IPS-NIHi7 (cell line): Measurements from ENCODE around the gene PLA2G3.
"Not testable (repeated sequence)": the region's sequence is repeated elsewhere in the genome, so short reads cannot be mapped to it uniquely, and the experiment has no call there.

Source experiments
- DNase-seq: peaks from one replicate; pipeline ENCODE4 v3.0.0; 2012; ENCODE audit warnings: mixed read lengths; ENCODE audit errors: extremely low spot score

PLA2G3 gene

DNA sequence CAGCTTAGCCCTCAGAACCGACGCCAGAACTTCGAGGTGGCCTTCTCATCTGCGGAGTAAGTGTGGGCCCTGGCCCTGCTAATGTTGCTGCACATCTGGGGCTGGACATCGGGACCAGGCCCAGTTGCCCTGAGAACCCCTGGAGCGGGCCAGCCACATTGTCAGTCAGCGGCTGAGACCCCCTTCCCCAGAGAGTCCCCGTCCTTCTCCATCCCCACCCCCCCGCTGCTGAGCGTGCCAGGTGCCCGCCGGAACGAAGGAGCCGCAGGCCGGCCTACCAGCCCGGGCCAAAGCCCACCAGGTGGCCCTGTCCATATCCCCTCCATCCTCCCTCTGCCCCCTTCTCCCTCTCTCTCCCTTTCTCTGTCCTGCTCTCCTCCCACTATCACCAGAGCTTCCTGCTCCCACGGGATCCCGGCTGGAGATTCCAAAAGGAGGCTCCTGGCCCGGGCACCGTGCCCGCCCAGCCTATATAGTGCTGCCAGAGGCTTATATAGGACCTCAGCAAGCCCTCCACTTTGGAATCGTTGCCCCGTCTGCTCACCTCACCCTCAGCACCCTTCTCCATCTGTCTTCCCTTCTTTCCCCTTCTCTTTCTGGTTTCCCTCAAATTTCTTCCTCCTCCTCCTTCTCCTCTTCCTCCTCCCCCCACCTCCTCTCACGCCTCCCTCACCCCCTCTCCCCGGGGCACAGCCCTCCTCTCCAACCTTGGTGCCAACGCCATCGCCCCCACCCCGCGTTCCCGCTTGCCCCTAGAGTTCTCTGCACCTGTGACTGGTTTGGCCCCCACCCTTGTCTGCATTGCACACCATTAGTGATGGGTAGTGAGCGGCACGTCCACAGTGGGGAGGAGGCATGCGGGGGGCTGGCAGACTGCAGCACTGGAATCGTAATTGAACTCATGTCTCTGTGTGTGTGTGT, 40.2 kb downstream of the PLA2G3 start:
- DNase-seq = no peak

DNA sequence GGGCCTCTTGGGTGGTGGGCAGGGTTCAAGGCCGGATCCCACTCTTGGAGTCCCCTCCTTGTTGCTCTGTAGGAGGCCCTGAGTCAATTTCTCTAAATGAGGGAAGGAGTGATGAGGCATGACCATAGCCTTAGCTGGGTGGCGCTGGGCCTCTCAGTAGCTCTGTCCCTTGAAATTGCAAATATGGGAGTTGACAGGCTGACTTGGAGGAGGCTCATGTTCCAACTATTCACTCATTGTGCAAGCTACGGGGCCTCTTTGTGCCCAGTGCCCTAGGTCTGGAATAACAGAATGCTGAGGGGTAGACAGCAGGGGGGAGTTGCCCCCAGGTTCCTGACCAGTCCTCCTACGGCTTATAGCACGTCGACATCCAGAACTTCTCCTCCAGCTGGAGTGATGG, 40.9 kb downstream of the PLA2G3 start:
- no peak for DNase-seq

DNA sequence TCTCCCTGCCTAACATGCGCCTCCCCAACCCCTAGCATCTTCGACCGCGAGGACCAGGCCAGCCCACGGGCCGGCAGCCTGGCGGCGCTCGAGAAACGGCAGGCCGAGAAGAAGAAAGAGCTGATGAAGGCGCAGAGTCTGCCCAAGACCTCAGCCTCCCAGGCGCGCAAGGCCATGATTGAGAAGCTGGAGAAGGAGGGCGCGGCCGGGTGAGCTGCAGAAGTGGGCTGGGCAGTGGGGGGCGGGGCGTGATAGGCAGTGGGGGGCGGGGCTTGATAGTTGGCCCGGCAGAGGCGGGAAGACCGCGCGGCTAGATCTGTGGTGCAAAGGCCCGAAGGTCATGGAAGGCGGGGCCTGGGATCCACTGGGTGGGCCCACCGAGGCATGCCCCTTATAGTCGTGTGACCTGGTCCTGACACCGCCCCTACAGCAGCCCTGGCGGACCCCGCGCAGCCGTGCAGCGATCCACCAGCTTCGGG, 41.6 kb downstream of the PLA2G3 start:
- DNase-seq = peak; percentile 92

DNA sequence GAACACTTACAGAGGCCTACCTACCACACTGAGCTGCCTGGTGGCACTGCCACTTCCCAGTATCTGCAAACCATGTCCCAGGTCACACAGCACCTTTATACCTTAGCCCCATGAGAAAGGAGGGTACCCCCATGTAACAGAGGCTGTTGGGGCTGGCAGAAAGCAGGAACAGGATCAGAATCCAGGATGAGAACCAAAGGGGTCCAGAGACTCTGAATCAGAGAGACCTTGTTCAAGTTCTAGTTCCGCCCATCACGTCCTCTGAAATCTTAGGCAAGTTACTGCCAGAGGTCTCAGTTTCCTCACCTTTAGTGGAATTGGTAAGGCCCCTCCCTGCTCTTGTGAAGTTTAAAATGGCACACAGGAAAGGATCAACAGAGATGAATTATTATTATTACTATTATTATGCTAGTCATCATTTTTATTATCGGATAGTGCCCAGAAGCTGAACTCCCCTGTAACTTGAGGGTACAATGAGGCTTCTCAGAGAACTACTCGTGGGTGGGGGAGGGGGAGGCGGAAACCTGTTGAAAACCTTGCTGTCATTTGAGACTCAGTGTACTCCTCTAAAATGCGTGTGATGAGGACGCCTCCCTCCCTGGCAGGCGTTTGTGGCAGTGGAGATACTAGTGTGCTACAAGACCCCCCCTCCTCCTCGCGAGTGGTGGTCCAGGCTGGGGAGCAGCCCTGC, 42.2 kb downstream of the PLA2G3 start:
- DNase-seq = no peak

DNA sequence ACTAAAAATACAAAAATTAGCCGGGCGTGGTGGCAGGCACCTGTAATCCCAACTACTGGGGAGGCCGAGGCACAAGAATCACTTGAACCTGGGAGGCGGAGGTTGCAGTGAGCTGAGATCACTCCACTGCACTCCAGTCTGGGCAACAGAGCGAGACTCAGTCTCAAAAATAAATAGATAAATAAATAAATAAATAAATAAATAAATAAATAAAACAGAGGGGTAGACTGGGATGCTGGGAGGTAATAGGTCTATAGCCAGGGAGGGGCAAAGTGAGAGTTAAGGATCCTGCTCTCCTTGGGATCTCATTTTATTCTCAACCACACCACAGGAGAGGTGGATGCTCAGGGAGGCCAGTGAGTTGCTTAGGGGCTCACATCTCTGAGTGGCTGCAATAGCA, 42.8 kb downstream of the PLA2G3 start:
- DNase-seq = not testable (repeated sequence)

DNA sequence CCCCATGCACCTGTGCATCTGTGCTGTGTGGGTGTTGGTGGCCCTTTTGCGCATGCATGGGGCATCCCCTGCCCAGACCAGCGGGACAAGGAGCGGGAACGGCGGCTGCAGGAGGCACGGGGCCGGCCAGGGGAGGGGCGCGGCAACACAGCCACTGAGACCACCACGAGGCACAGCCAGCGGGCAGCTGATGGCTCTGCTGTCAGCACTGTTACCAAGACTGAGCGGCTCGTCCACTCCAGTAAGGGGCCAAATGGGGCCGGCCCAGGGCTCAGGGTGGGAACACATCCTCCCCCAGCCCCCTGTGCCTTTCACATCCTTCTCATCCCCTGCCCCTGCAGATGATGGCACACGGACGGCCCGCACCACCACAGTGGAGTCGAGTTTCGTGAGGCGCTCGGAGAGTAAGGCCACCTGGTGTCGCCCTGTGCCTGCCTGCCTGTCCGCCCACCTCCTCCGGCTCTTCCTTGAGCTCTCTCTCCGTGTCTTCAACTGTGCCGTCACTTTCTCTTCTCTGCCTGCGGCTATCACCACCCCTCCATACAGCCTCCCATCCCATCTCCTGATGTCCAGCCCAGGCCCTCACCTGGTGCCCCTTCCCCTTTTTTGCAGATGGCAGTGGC, 43.5 kb downstream of the PLA2G3 start:
- DNase-seq = peak; percentile 52

DNA sequence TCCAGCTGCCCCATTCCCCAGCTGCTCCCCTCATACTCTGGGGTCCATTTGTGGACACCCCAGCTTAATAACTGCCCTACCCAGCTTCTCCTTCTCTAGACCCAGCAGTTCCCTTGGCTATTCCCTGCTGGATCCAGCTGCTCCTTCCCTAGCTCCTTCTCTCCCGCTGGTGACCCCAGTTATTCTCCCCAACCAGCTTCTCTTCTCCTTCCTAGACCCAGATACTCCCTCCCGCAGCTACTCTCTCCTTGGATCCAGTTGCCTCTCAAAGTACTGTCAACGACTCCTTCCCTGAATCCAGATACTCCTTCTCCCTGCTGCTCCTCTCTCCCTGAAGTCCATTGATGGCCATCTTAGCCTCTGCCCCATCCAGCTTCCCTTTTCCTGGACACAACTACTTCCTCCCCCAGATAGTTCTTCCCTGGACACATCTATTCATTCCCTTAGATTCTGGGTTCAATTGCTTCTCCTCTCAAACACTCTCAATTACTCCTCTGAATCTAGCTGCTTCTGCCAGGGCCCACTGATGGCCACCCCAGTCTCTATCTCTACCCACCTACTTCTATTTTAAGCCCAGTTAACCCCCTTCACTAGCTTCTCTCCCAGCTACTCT, 44.6 kb downstream of the PLA2G3 start:
- no peak for DNase-seq

DNA sequence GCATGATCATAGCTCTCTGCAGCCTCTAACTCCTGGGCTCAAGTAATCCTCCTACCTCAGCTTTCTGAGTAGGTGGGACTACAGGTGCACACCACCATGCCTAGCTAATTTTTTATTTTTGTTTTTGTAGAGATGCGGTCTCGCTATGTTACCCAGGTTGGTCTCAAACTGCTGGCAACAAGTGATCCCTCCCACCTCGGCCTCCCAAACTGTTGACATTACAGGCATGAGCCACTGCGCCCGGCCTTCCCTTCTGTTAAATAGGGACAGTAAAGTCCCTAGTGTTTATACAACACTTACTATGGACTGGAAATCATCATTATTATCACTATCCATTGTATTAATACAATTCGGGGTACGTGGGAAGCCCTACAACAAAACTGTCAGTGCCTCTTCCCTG, 45.6 kb downstream of the PLA2G3 start:
- DNase-seq = no peak

DNA sequence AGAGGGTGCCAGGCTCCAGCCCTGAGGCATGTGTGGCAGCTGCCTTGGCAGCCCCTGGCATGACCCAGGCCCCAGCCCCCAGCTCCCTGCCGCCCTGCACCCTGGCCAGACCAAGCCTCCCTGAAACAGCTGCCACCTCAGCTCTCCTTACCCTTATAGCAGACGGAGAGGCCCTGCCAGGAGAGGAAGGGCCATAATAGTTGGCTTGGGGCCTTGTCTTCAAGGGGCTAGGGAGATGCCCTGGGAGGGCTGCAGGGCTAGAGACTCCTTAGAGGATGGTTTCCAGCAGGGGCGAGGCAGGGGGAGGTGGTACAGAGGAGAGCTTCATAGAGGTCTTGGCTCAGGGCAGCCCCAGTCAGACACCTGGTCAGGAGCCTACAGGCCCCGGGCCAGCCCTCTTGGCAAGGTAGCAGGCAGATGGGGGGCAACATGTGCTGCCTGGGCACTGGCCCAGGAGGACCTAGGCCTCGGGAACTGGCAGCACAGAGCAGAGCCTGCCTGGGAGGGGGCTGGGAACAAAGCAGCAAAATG, 46.2 kb downstream of the PLA2G3 start:
- DNase-seq = no peak

DNA sequence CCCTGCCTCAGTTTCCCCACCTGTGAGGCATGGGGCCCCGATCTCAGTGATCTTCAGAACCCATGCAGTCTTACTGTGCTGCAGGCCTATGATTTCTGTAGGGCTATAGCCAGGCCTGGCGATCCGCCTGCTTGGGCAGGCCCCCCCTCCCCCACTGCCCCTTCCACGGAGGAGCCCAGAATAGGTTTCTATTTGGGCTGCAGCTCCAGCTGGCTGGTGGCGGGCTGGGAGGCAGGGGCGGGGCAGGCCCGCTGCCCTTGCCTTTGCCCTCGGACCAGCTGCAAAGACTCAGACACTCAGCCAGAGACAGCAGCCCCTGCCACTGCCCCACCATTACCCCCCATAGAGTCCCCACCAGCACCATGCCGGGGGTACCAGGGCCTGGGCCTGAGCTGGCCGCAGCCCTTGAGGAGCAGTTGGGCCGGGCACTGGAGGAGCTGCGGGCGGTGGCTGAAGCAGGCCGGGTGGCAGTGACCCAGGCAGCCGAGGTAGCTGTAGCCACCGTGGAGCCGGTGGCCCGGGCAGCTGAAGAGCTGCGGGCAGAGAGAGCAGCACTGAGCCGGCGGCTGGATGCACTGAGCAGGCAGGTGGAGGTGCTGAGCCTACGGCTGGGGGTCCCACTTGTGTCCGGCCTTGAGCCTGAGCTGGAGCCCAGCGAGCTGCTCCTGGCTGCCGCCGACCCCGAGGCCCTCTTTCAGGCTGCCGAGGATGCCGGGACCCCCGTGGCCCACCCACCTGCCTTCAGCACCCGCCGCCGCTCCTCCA, 47.0 kb downstream of the PLA2G3 start:
- DNase-seq = no peak

DNA sequence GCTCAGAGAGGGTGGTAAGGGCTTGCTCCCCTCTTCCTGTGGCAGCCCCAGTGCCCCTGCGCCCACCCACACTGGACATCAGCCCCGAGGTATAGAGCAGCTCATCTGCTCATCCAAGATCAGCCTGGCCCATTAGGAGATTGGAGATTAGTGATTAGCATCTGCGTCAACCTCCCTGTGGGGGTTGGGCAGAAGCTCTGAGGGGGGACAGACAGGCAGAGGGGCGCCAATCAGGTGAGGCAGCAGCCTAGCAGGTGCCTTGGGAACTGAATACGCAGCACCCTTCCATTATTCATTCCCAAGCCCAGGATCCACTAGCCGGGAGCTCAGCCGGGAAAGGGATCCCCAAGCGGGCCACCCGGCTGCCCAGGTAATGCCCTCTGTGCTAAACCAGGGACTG, 48.1 kb downstream of the PLA2G3 start:
- DNase-seq = no peak

DNA sequence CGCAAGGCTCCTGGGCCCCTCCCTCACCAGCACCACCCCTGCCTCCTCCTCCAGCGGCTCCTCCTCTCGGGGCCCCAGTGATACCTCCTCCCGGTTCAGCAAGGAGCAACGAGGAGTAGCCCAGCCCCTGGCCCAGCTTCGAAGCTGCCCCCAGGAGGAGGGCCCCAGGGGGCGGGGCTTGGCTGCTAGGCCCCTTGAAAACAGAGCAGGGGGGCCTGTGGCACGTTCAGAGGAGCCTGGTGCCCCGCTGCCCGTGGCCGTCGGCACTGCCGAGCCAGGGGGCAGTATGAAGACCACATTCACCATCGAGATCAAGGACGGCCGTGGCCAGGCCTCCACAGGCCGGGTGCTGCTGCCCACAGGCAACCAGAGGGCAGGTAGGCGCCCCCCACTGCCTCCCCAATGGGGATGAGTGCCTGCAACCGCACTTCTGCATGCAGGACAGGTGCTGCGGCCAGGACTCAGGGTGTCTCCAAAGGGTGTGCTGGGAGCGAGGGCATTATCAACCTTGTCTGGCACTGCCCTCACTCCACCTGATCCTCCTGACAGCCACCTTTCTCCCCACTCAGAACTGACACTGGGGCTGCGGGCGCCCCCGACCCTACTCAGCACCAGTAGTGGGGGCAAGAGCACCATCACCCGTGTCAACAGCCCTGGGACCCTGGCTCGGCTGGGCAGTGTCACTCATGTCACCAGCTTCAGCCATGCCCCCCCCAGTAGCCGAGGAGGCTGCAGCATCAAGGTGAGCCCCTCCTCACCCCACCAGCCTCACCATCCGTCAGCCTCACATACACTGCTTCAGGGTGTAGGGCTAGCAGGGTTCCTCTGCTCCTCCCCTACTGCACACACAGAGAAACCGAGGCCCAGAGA, 49.0 kb downstream of the PLA2G3 start:
- no peak for DNase-seq

DNA sequence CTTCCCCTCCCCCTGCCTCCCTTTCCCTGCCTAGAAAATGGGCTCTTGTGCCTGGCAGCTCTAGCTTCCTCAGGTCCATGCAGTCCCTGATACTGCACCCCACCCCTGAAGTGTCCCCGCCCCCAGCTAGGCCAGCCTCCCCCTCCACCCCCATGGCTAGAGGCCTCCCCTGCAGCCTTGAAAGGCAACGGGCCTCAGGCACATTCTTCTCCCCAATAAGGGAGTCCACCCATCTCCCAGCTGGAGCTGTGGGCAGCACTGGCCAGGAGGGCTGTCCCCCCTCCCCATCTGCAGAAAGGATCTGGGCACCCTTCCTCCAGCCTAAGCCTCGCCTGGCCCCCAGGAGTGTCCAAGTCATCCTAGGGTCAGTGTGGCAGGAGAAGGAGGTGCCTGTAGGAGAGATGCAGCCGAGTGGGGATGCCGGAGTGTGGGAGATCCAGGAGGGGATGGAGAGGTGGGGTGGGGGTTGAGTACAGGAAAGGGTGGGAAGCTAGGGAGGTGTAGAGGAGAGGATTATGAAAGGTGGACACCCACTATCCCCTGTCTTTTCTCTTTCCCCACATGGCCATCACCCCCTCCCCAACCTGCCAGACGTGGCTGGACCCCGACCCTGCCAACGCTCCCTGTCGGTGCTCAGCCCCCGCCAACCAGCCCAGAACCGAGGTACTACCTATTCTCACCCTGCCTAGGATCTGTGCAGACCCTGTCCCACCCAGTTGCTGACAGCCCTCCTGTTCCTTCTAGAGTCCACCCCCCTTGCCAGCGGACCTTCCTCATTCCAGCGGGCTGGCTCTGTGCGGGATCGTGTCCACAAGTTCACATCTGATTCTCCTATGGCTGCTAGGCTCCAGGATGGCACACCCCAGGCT, 49.9 kb downstream of the PLA2G3 start:
- DNase-seq = no peak

DNA sequence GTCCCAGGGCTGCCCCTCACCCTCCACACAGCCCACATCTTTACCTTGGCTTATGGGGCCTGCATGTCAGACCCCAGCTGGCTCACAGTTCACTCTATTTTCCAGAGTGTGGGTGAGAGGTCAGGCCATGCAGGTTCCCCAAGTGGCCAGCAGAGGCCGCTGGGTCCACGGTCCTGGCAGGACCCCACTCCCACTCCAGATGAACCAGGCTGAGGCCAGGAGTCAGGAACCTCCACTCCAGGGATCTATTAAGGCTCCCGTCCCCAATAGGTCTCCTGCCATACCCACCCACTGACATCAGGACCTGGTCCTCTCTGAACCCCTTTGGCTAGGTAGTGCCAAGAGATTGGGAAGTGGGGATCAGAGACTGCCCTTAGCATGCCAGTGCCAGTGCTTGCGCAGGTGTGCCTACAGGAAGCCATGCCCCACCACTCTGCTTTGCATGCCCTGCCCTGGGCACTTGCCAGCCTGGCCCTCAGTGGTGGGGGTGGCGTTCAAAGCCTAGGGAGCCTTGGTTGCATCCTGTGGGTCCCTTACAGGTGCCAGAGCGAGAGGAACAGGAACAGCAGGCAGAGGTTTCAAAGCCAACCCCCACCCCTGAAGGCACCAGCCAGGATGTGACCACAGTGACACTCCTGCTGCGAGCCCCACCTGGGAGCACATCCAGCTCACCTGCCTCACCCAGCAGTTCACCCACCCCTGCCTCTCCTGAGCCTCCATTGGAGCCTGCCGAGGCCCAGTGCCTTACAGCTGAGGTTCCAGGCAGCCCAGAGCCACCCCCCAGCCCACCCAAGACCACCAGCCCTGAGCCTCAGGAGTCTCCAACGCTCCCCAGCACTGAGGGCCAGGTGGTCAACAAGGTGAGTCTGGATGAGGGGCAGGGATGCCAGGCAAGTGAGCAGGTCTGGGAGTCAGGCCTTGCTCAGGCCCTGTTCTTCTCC, 50.9 kb downstream of the PLA2G3 start:
- peak; percentile 44 for DNase-seq

DNA sequence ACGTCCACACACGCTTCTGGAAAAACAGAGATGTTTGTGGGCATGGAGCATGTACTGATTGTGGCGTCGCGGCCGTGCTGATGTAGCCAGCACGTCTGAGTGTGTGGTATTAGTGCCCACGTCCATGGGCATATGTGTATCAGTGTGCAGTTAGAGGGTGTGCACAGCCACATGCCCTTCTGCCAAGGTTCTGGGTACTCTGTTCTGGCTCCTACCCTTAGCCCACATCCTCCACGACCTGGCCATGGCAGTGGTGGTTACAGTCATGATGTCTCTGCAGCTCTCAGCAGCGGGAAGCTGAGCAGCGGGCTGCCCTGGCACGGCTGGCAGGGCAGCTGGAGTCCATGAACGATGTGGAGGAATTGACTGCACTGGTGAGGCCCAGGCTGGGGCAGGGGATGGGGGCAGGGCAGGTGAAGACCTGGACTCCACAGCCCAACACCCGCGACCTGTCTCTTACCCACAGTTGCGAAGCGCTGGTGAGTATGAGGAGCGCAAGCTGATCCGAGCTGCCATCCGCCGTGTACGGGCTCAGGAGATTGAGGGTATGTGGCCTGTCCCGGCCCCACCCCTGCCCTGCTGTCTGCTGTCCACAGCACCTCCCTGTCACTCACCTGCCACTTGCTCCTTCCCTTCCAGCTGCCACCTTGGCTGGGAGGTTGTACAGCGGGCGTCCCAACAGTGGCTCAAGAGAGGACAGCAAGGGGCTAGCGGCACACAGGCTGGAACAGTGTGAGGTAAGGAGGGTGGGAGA, 51.9 kb downstream of the PLA2G3 start:
- no peak for DNase-seq

DNA sequence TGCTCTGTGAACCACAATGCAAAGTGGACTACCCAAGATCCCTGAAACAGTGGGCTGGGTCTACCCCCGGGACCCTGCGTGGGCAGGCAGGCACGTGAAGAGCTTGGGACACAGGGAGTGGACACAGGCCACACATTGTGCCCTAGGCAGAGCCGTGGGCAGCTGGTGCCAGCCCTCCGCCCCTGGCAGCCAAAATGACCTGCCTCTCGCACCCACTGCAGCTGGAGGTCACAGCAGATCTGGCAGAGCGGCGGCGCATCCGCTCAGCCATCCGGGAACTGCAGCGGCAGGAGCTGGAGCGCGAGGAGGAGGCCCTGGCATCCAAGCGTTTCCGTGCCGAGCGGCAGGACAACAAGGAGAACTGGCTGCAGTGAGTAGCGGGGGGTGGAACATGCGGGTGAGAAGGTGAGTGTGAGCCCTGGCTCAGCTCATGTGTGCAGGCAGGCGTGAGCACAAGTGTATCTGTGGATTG, 52.5 kb downstream of the PLA2G3 start:
- DNase-seq = no peak

DNA sequence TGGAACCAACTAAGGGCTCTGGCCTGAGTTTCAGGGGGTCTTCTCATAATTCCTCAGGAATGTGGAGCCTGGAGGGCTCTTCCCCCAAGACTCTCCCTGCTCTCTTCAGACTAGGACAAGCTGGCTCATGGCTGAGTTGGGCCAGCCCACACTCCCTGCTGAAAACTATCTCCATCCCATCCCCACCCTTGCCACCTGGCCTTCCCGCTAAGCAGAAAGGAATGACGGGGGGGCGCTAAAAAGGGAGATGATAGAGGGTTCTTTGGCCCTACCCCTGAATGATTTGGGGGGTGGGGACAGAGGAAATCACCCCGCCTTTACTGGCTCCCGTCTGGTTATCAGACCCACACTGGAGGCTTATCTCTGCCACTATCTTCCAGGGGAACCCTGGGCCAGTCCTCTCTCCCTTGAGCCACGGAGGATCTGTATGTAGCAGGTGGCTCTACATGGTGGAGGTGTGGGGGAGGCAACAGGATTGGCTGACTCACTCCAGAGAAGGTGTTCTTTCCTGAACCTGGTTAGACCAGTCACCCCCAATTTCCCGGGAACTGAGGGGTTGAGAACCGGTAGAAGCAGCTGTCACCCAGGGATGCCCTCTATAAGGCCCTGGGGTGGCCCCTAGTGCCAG, 53.5 kb downstream of the PLA2G3 start:
- DNase-seq = no peak
